GM23248 (cell line): ENCODE data around the gene CASK.

Experiments
- EZH2 ChIP-seq: fragments of 200-600 bp; sonication (generic); IDR thresholded peaks from 2 replicates; pipeline ENCODE4 v1.6.1; 2018; ENCODE audit warnings: antibody characterized with exemption, mild to moderate bottlenecking; ENCODE audit not compliant: insufficient read depth, poor library complexity, severe bottlenecking
- EZH2phosphoT487 ChIP-seq: fragments of 200-600 bp; sonication (generic); IDR thresholded peaks from 2 replicates; pipeline ENCODE4 v1.6.1; 2018; ENCODE audit warnings: antibody characterized with exemption, moderate library complexity, mild to moderate bottlenecking, low read depth; ENCODE audit not compliant: insufficient read depth

- TF ChIP-seq EZH2 (no peak), EZH2phosphoT487 (no peak)
These were observed 261.8 kb downstream of the CASK start for GRCh38 chrX:41661366-41662095.
